Activated CD4-positive, alpha-beta memory T cell treated with anti-CD3 and anti-CD28 coated beads for 36 hours (primary cell): Measurements from ENCODE around the gene TRIM47. TPM values are rescaled to one million over a fixed set of nuclear protein-coding genes. Genes with fewer than 3 reads are reported as not detected.

Source experiments
- CTCF ChIA-PET: fragments of 350-600 bp; sonication (Branson Sonifier 250); formaldehyde crosslinking; loops from one replicate; lab custom pipeline; 2021; ENCODE audit warnings: antibody characterized with exemption, inconsistent platforms; lab: Charles Lee
- POLR2A ChIA-PET: fragments of 350-600 bp; sonication (Branson Sonifier 250); formaldehyde crosslinking; loops from one replicate; lab custom pipeline; 2021; ENCODE audit warnings: antibody characterized with exemption; lab: Charles Lee
- DNase-seq: peaks from one replicate; pipeline ENCODE4 v3.0.0-alpha.2; 2020
- H3K27ac Mint-ChIP-seq: one replicate; pipeline ENCODE4 v1.8.0; 2021; ENCODE audit warnings: mixed read lengths
- H3K27me3 Mint-ChIP-seq: one replicate; pipeline ENCODE4 v1.8.0; 2021; ENCODE audit warnings: mixed read lengths
- H3K36me3 Mint-ChIP-seq: one replicate; pipeline ENCODE4 v1.8.0; 2021; ENCODE audit warnings: mixed read lengths
- H3K4me1 Mint-ChIP-seq: one replicate; pipeline ENCODE4 v1.8.0; 2021; ENCODE audit warnings: low read depth, mixed read lengths
- H3K4me3 Mint-ChIP-seq: one replicate; pipeline ENCODE4 v1.8.0; 2021; ENCODE audit warnings: mild to moderate bottlenecking, mixed read lengths
- H3K9me3 Mint-ChIP-seq: one replicate; pipeline ENCODE4 v1.8.0; 2021; ENCODE audit warnings: mixed read lengths
- intact Hi-C: fragments of 100-400 bp; cut with micrococcal nuclease; formaldehyde crosslinking; loops from one replicate; pipeline ENCODE4 v1.15.1; 2023
- total RNA-seq, 2 experiments: library from RNA; stranded (reverse); gene quantifications; one replicate each; pipeline ENCODE4 v1.2.3, GENCODE V29; 2021

Gene TRIM47
- 10 to 100 TPM; 18.5 to 19.5 TPM for total RNA-seq

- H3K27me3 Mint-ChIP-seq: no peaks in the 10 kb centered on the region
- H3K4me1 Mint-ChIP-seq: peaks cover 29% of the 10 kb centered on the region
- POLR2A ChIA-PET: interaction anchor here (0.7 to 2.0 kb wide), 4 partner anchors 14 to 519 kb away, joined by 3 to 13 read pairs (median 4); partner anchors contain the start of genes ACOX1, TEN1 and TRIM65
Observed at GRCh38 chr17:75878174-75878998, at the start of gene TRIM47. TSS of gene TRIM47 (minus strand) at chr17:75878581. CDS start at chr17:75878548, 33 bp downstream.

GRCh38 chr17:75927286-75927922 lies 49.0 kb upstream of the TRIM47 start:
- no peak for DNase-seq
- Mint-ChIP-seq H3K27me3 (no peaks in the 10 kb centered on the region), H3K9me3 (no peaks in the 10 kb centered on the region), H3K4me3 (no peak overlapping the region), H3K36me3 (no peaks in the 10 kb centered on the region), H3K4me1 (no peaks in the 10 kb centered on the region), H3K27ac (no peak overlapping the region)
- ChIA-PET POLR2A (no interaction called here), CTCF (interaction anchor here (0.9 to 1.7 kb wide), 8 partner anchors 12 to 87 kb away, joined by 3 to 6 read pairs (median 3); partner anchors contain the start of genes FBF1 and MRPL38)
- intact Hi-C loops: no loop called here

More at GRCh38 chr17:75878174-75878998, at the start of gene TRIM47:
- H3K9me3 Mint-ChIP-seq: no peaks in the 10 kb centered on the region
- peak within 1 kb of the TSS; percentile 92 for H3K27ac Mint-ChIP-seq
- DNase-seq: peak; percentile 37
- H3K36me3 Mint-ChIP-seq: peaks cover 3% of the 10 kb centered on the region
- intact Hi-C loops: no loop called here
- peak within 1 kb of the TSS; percentile 89 for H3K4me3 Mint-ChIP-seq
- CTCF ChIA-PET: interaction anchor here (0.7 to 11.0 kb wide), 14 partner anchors 10 to 339 kb away, joined by 3 to 111 read pairs (median 4); partner anchors contain the start of genes CDK3 and TRIM65

- intact Hi-C loops: no loop called here
- H3K9me3 Mint-ChIP-seq: no peaks in the 10 kb centered on the region
- no peak overlapping the region for H3K4me3 Mint-ChIP-seq
- no peak for DNase-seq
- no peaks in the 10 kb centered on the region for H3K27me3 Mint-ChIP-seq
- no peaks in the 10 kb centered on the region for H3K4me1 Mint-ChIP-seq
- no peak overlapping the region for H3K27ac Mint-ChIP-seq
- ChIA-PET CTCF (interaction anchor here (0.9 to 1.6 kb wide), 6 partner anchors 11 to 88 kb away, joined by 3 to 7 read pairs (median 4); partner anchors contain the start of gene FBF1), POLR2A (no interaction called here)
- no peaks in the 10 kb centered on the region for H3K36me3 Mint-ChIP-seq
Observed at GRCh38 chr17:75926456-75926855, 48.1 kb upstream of the TRIM47 start.

- no peaks in the 10 kb centered on the region for H3K9me3 Mint-ChIP-seq
- intact Hi-C loops: no loop called here
- H3K4me3 Mint-ChIP-seq: no peak overlapping the region
- H3K27me3 Mint-ChIP-seq: no peaks in the 10 kb centered on the region
- ChIA-PET POLR2A (no interaction called here), CTCF (interaction anchor here (1.1 to 1.6 kb wide), 4 partner anchors 20 to 354 kb away, joined by 3 to 7 read pairs (median 4); no protein-coding TSS in a partner anchor)
- no peaks in the 10 kb centered on the region for H3K4me1 Mint-ChIP-seq
- no peak overlapping the region for H3K27ac Mint-ChIP-seq
- no peaks in the 10 kb centered on the region for H3K36me3 Mint-ChIP-seq
- DNase-seq: no peak
Observed at GRCh38 chr17:75925912-75926311, 47.5 kb upstream of the TRIM47 start.

GRCh38 chr17:75925103-75925502 lies 46.7 kb upstream of the TRIM47 start:
- intact Hi-C loops: no loop called here

GRCh38 chr17:75922963-75923874 lies 44.8 kb upstream of the TRIM47 start:
- CTCF ChIA-PET: no interaction called here

More at GRCh38 chr17:75925103-75925502, 46.7 kb upstream of the TRIM47 start:
- POLR2A ChIA-PET: no interaction called here
- DNase-seq: no peak
- no peaks in the 10 kb centered on the region for H3K4me1 Mint-ChIP-seq
- no peaks in the 10 kb centered on the region for H3K27me3 Mint-ChIP-seq
- H3K4me3 Mint-ChIP-seq: no peak overlapping the region
- no peaks in the 10 kb centered on the region for H3K9me3 Mint-ChIP-seq
- CTCF ChIA-PET: interaction anchor here (0.6 to 1.6 kb wide), 4 partner anchors 44 to 355 kb away, joined by 3 to 7 read pairs (median 4); no protein-coding TSS in a partner anchor
- no peak overlapping the region for H3K27ac Mint-ChIP-seq
- no peaks in the 10 kb centered on the region for H3K36me3 Mint-ChIP-seq

GRCh38 chr17:75922173-75922961 lies 44.0 kb upstream of the TRIM47 start:
- no peaks in the 10 kb centered on the region for H3K27me3 Mint-ChIP-seq
- ChIA-PET POLR2A (interaction anchor here (0.5 kb wide), 1 partner anchor 10 kb away, joined by 5 read pairs; no protein-coding TSS in a partner anchor), CTCF (interaction anchor here (1.1 kb wide), 1 partner anchor 78 kb away, joined by 3 read pairs; the partner anchor contains the start of gene CDK3)
- H3K27ac Mint-ChIP-seq: no peak overlapping the region
- no peak for DNase-seq
- intact Hi-C loops: no loop called here
- H3K36me3 Mint-ChIP-seq: peaks cover 3% of the 10 kb centered on the region
- no peak overlapping the region for H3K4me3 Mint-ChIP-seq
- H3K4me1 Mint-ChIP-seq: no peaks in the 10 kb centered on the region
- H3K9me3 Mint-ChIP-seq: no peaks in the 10 kb centered on the region

More at GRCh38 chr17:75922963-75923874, 44.8 kb upstream of the TRIM47 start:
- intact Hi-C loops: no loop called here
- no peak for DNase-seq
- Mint-ChIP-seq H3K4me1 (no peaks in the 10 kb centered on the region), H3K9me3 (no peaks in the 10 kb centered on the region), H3K27me3 (no peaks in the 10 kb centered on the region), H3K36me3 (peaks cover 3% of the 10 kb centered on the region), H3K4me3 (no peak overlapping the region), H3K27ac (no peak overlapping the region)
- POLR2A ChIA-PET: interaction anchor here (0.5 kb wide), 1 partner anchor 9 kb away, joined by 5 read pairs; no protein-coding TSS in a partner anchor

- no peak for DNase-seq
- intact Hi-C loops: no loop called here
- ChIA-PET POLR2A (no interaction called here), CTCF (interaction anchor here (0.6 to 1.1 kb wide), 2 partner anchors 60 to 79 kb away, joined by 3 read pairs; partner anchors contain the start of gene CDK3)
- Mint-ChIP-seq H3K4me1 (no peaks in the 10 kb centered on the region), H3K27me3 (no peaks in the 10 kb centered on the region), H3K36me3 (peaks cover 3% of the 10 kb centered on the region), H3K27ac (no peak overlapping the region), H3K9me3 (no peaks in the 10 kb centered on the region), H3K4me3 (no peak overlapping the region)
Observed at GRCh38 chr17:75921596-75921995, 43.2 kb upstream of the TRIM47 start.

- H3K27ac Mint-ChIP-seq: no peak overlapping the region
- POLR2A ChIA-PET: no interaction called here
- CTCF ChIA-PET: interaction anchor here (0.6 kb wide), 1 partner anchor 29 kb away, joined by 3 read pairs; no protein-coding TSS in a partner anchor
- no peaks in the 10 kb centered on the region for H3K27me3 Mint-ChIP-seq
- H3K9me3 Mint-ChIP-seq: no peaks in the 10 kb centered on the region
- no peak overlapping the region for H3K4me3 Mint-ChIP-seq
- no peak for DNase-seq
- intact Hi-C loops: no loop called here
- H3K4me1 Mint-ChIP-seq: no peaks in the 10 kb centered on the region
- H3K36me3 Mint-ChIP-seq: peaks cover 3% of the 10 kb centered on the region
Observed at GRCh38 chr17:75920045-75920560, 41.7 kb upstream of the TRIM47 start.

- no peaks in the 10 kb centered on the region for H3K4me1 Mint-ChIP-seq
- peaks cover 3% of the 10 kb centered on the region for H3K36me3 Mint-ChIP-seq
- no peak overlapping the region for H3K27ac Mint-ChIP-seq
- no peaks in the 10 kb centered on the region for H3K27me3 Mint-ChIP-seq
- CTCF ChIA-PET: interaction anchor here (0.6 kb wide), 1 partner anchor 29 kb away, joined by 3 read pairs; no protein-coding TSS in a partner anchor
- no peak for DNase-seq
- intact Hi-C loops: no loop called here
- POLR2A ChIA-PET: no interaction called here
- no peaks in the 10 kb centered on the region for H3K9me3 Mint-ChIP-seq
- H3K4me3 Mint-ChIP-seq: no peak overlapping the region
Observed at GRCh38 chr17:75919611-75920010, 41.2 kb upstream of the TRIM47 start.
